A549 treated with AZD9567 at 1 μM for 4 hours (cell line): ENCODE results near the gene KCNT2. TPM values are rescaled to one million over a fixed set of nuclear protein-coding genes. Genes with fewer than 3 reads are reported as not detected.

Experiments used
- total RNA-seq: library from RNA; stranded (reverse); fragments of 200-300 nt; extraction: Qiagen RNA extraction; gene quantifications from 5 replicates; pipeline ENCODE4 v1.2.3, GENCODE V29; 2022; ENCODE audit not compliant: insufficient read depth

Gene KCNT2
- total RNA-seq: 0.02 to 0.05 TPM (median 0.03 TPM) in 4 of 5 replicates, not detected in the other

DNA sequence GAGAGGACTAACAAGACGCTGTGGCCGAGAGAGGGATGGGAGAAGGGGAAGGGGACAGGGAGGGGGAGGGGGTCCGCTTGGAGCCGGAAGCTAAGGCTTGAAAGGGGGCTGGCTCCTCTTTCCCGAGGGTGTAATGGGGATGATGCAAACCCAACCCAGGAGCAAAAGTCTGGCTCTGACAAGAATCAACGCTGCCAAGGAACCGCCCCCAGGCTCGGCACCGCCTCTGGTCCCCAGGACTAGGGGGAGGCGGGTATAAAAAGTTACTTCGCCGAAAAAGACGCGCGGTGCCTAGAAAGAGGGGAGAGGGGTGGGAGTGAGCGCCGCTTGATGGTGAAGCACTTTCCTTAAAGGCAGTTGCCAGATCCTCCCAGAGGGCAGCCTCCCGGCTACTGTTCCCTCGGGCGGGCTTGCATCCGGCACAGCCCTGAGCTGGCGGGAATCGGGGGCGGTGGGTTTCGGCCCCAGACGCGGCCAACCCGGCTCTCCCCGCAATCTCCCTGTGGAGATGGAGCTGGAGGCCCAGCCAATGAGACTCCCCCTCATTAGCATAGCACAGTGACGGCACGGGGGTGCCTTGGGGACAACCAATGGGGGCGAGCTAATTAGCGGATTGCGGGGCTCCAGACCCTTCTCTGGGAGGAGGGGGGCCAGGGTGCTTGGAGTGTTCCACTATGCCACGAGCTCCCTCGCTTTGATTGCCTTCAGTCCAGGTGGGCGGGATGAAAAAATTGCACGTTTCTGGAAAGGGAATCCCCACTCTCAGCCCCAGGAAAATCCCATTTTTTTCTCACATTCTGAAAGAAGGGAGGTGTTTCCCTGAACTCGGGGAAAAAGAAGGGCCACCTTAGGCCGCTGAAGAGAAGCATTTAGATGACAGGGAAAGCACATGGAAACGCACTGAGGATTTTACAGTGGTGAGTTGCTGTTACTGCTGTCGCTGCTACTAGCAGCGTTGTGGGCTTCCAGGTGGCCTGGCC, at the start of gene KCNT2:
KCNT2 (minus strand) TSS at position 51 of the 980 bp plus-strand sequence. CDS start 131 bp downstream, outside the sequence.

DNA sequence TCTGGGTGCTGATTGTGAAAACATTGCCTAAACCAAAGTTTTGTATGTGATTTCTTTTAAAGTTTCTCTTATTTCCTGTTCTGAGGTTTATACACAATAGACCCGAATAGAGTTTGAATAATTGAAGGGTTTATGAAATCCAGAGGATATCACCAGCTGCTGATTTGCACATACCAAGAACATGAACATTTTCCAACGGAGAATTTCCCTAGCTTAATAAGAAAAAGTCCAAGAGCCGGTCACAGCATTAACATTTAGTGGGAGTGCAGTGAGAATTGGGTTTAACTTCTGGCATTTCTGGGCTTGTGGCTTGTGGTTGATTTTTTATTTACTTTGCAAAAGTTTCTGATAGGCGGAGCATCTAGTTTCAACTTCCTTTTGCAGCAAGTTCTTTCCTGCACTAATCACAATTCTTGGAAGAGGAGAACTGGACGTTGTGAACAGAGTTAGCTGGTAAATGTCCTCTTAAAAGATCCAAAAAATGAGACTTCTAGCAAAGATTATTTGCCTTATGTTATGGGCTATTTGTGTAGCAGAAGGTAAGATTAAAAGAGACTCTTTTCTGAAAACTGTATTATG, 43.5 kb upstream of the KCNT2 start, which contains the start of gene CFH:
CFH (plus strand) TSS at position 407 of the 579 bp plus-strand sequence; CDS start at position 482, 75 bp downstream.

Other genes with a start within 250 kb of the KCNT2 start
- 4.0 to 5.7 TPM (median 4.3 TPM) in 5 replicates for gene CFH, start 43.6 kb upstream of the KCNT2 start, total RNA-seq
- gene CFHR3, start 166.4 kb upstream of the KCNT2 start, total RNA-seq: 0.13 to 0.21 TPM (median 0.16 TPM) in 3 of 5 replicates, not detected in the others
- 0.10 to 0.23 TPM in 2 of 5 replicates, not detected in the others for gene CFHR1, start 211.3 kb upstream of the KCNT2 start, total RNA-seq